ENCODE data around the gene NOTCH3.

DNA sequence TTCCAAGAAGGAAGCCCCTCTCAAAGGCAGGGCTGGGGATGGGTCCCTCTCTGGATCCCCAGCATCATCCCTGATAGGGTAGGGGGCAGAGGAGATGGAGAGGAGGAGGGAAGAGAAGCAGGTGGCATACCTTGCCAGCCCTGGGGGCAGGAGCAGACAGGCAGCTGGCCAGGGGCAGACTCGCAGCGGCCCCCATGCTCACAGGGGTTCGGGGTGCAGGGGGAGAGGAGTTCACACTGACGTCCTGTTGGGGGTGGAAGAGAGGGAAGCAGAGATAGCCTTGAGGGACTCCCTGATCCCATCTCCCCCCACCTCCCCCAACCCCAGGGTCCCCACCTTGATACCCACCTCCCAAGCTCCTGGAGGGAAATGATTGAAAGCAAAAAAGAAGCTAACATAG is 16.0 kb downstream of the NOTCH3 start:
- TF ChIP-seq, protein P1, sequence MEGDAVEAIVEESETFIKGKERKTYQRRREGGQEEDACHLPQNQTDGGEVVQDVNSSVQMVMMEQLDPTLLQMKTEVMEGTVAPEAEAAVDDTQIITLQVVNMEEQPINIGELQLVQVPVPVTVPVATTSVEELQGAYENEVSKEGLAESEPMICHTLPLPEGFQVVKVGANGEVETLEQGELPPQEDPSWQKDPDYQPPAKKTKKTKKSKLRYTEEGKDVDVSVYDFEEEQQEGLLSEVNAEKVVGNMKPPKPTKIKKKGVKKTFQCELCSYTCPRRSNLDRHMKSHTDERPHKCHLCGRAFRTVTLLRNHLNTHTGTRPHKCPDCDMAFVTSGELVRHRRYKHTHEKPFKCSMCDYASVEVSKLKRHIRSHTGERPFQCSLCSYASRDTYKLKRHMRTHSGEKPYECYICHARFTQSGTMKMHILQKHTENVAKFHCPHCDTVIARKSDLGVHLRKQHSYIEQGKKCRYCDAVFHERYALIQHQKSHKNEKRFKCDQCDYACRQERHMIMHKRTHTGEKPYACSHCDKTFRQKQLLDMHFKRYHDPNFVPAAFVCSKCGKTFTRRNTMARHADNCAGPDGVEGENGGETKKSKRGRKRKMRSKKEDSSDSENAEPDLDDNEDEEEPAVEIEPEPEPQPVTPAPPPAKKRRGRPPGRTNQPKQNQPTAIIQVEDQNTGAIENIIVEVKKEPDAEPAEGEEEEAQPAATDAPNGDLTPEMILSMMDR (IDR thresholded peaks at IDR 0.05; ENCODE audit: insufficient read depth, low read depth, low read length) = no peak
- TF ChIP-seq EZH2 (IDR thresholded peaks at IDR 0.05; ENCODE audit: insufficient read depth, low read length) = no peak

All from astrocyte (in vitro differentiated cells and primary cell).